HepG2 (cell line): ENCODE results near the gene CEP104. TPM values are rescaled to one million over a fixed set of nuclear protein-coding genes. Genes with fewer than 3 reads are reported as not detected.
A peak's percentile ranks its signal among the peaks of the same experiment; 100 is the strongest.

Experiments used
- ATAC-seq: fragments of 200-7000 bp; cut with Tn5 transposase; 3 replicates; pipeline ENCODE4 v1.9.1; 2020; ENCODE audit warnings: mild to moderate bottlenecking, moderate library complexity
- BruUV-seq: library from RNA; stranded (reverse); fragments of 400-500 nt; replicated peaks from 2 replicates; lab custom pipeline; 2021; lab: Mats Ljungman, UMichigan
- CTCF ChIA-PET: fragments of 300-600 bp; formaldehyde crosslinking; extraction: SDS; loops from one replicate; lab custom pipeline; 2021; ENCODE audit warnings: low total read pairs, inconsistent platforms, low intra/inter-chr PET ratio; lab: Yijun Ruan, JAX
- POLR2A ChIA-PET: fragments of 350-600 bp; sonication (Branson Sonifier 250); formaldehyde crosslinking; loops from one replicate; lab custom pipeline; 2020; ENCODE audit warnings: antibody characterized with exemption, inconsistent platforms; lab: Yijun Ruan, JAX
- DNase-seq: peaks from one replicate; pipeline ENCODE4 v3.0.0-alpha.2; 2015; ENCODE audit warnings: low spot score
- FAIRE-seq: peaks from 3 replicates; lab custom pipeline; 2011; peaks lifted over from hg19 to GRCh38; lab: Jason Lieb, UNC
- H2AFZ ChIP-seq: one replicate; pipeline ENCODE4 v1.6.1; 2011; ENCODE audit warnings: low read length, inconsistent platforms
- H3K27ac ChIP-seq: fragments of 300-600 bp; 3 replicates; pipeline ENCODE4 v1.8.0; 2011; ENCODE audit warnings: mixed run types, mild to moderate bottlenecking, mixed read lengths, low read length, inconsistent platforms; ENCODE audit not compliant: insufficient read depth; ENCODE audit errors: extremely low read length
- H3K27me3 ChIP-seq, 2 experiments: fragments of 200-600 bp in 1 of 2; 2 replicates in 1 of 2; 3 replicates in 1 of 2; pipeline versions ENCODE4 v1.6.0 to v1.8.0; 2011; ENCODE audit warnings: low read length in 2 of 2, mild to moderate bottlenecking in 2 of 2, moderate library complexity in 2 of 2, inconsistent platforms in 1 of 2; ENCODE audit not compliant: insufficient read depth in 2 of 2, control insufficient read depth in 1 of 2
- H3K36me3 ChIP-seq, 2 experiments: fragments of 200-600 bp in 1 of 2; replicated peaks in 1 of 2; 2 replicates in 1 of 2; 3 replicates in 1 of 2; pipeline versions ENCODE4 v1.5.1 to v1.8.0; 2011; ENCODE audit warnings: low read length in 2 of 2, inconsistent platforms in 1 of 2; ENCODE audit not compliant: insufficient read depth in 2 of 2, control insufficient read depth in 1 of 2
- H3K4me1 ChIP-seq: 2 replicates; pipeline ENCODE4 v1.5.1; 2012; ENCODE audit warnings: low read length, inconsistent platforms; ENCODE audit not compliant: insufficient read depth
- H3K4me2 ChIP-seq: 2 replicates; pipeline ENCODE4 v1.6.0; 2011; ENCODE audit warnings: low read depth, low read length, inconsistent platforms
- H3K4me3 ChIP-seq, 3 experiments: fragments of 200-600 bp in 1 of 3; sonication (generic), shearing (Covaris generic) in 1 of 3; replicated peaks in 1 of 3; 2 replicates each; pipeline ENCODE4 v1.5.1; 2011 to 2016; ENCODE audit warnings: low read length in 3 of 3, inconsistent platforms in 2 of 3, low read depth in 2 of 3, mild to moderate bottlenecking in 2 of 3, control low read depth in 1 of 3, mixed read lengths in 1 of 3; ENCODE audit not compliant: insufficient read depth in 1 of 3
- H3K79me2 ChIP-seq: one replicate; pipeline ENCODE4 v1.6.1; 2011; ENCODE audit warnings: low read length, inconsistent platforms; ENCODE audit not compliant: insufficient read depth
- H3K9ac ChIP-seq: 2 replicates; pipeline ENCODE4 v1.6.0; 2011; ENCODE audit warnings: mild to moderate bottlenecking, low read depth, low read length, inconsistent platforms; ENCODE audit not compliant: insufficient read depth
- H3K9me3 ChIP-seq: 2 replicates; pipeline ENCODE4 v1.5.1; 2012; ENCODE audit warnings: mild to moderate bottlenecking, low read length
- H4K20me1 ChIP-seq: 2 replicates; pipeline ENCODE4 v1.6.0; 2011; ENCODE audit warnings: inconsistent platforms, mild to moderate bottlenecking, low read length, moderate library complexity; ENCODE audit not compliant: insufficient read depth
- ATF7 ChIP-seq, 2 experiments: fragments of 450-650 bp in 1 of 2; sonication (generic) in 1 of 2; formaldehyde crosslinking in 1 of 2; IDR thresholded peaks; 2 replicates each; pipeline versions ENCODE4 v1.4.0 to v1.6.1; 2016 to 2020; ENCODE audit warnings: antibody characterized with exemption in 1 of 2, mild to moderate bottlenecking in 1 of 2, missing genetic modification reagents in 1 of 2
- DNMT1 ChIP-seq: sonication (generic); formaldehyde crosslinking; IDR thresholded peaks from 2 replicates; pipeline ENCODE4 v1.5.1; 2020; ENCODE audit warnings: mild to moderate bottlenecking, missing genetic modification reagents
- EEA1 ChIP-seq: sonication (generic); formaldehyde crosslinking; IDR thresholded peaks from 2 replicates; pipeline ENCODE4 v1.5.1; 2020; ENCODE audit warnings: mild to moderate bottlenecking, missing genetic modification reagents, borderline replicate concordance
- GTF3A ChIP-seq: sonication (generic); formaldehyde crosslinking; conservative IDR thresholded peaks from 2 replicates; pipeline ENCODE4 v1.4.0; 2020; ENCODE audit warnings: mild to moderate bottlenecking, missing genetic modification reagents
- HINFP ChIP-seq: sonication (generic); formaldehyde crosslinking; IDR thresholded peaks from 2 replicates; pipeline ENCODE4 v1.4.0; 2020; ENCODE audit warnings: low read depth, mild to moderate bottlenecking, missing genetic modification reagents
- HMG20B ChIP-seq: conservative IDR thresholded peaks from 2 replicates; pipeline ENCODE4 v1.6.1; 2016; ENCODE audit warnings: missing genetic modification reagents, missing compliant biosample characterization
- TSC22D2 ChIP-seq: sonication (generic); formaldehyde crosslinking; IDR thresholded peaks from 2 replicates; pipeline ENCODE4 v1.5.1; 2020; ENCODE audit warnings: missing genetic modification reagents, mild to moderate bottlenecking, borderline replicate concordance
- XBP1 ChIP-seq: sonication (generic); formaldehyde crosslinking; IDR thresholded peaks from 2 replicates; pipeline ENCODE4 v1.5.0; 2020; ENCODE audit warnings: missing genetic modification reagents
- ZBTB8A ChIP-seq: sonication (generic); formaldehyde crosslinking; IDR thresholded peaks from 2 replicates; pipeline ENCODE4 v1.4.0; 2020; ENCODE audit warnings: mild to moderate bottlenecking, low read depth, missing genetic modification reagents, borderline replicate concordance
- ZFX ChIP-seq: sonication (generic); formaldehyde crosslinking; IDR thresholded peaks from 2 replicates; pipeline ENCODE4 v1.4.0; 2020; ENCODE audit warnings: mild to moderate bottlenecking, low read depth, missing genetic modification reagents, moderate library complexity
- ZNF367 ChIP-seq: sonication (generic); formaldehyde crosslinking; IDR thresholded peaks from 2 replicates; pipeline ENCODE4 v1.4.0; 2020; ENCODE audit warnings: missing genetic modification reagents, borderline replicate concordance
- ZNF44 ChIP-seq: sonication (generic); formaldehyde crosslinking; IDR thresholded peaks from 2 replicates; pipeline ENCODE4 v1.5.1; 2020; ENCODE audit warnings: mild to moderate bottlenecking, missing genetic modification reagents
- ZNF512B ChIP-seq: sonication (generic); formaldehyde crosslinking; IDR thresholded peaks from 2 replicates; pipeline ENCODE4 v1.5.1; 2020; ENCODE audit warnings: missing genetic modification reagents, mild to moderate bottlenecking, borderline replicate concordance
- ZNF616 ChIP-seq: sonication (generic); formaldehyde crosslinking; IDR thresholded peaks from 2 replicates; pipeline ENCODE4 v1.5.0; 2020; ENCODE audit warnings: low read depth, mild to moderate bottlenecking, missing genetic modification reagents
- ZNF670 ChIP-seq: sonication (generic); formaldehyde crosslinking; IDR thresholded peaks from 2 replicates; pipeline ENCODE4 v1.8.0; 2022; ENCODE audit warnings: mild to moderate bottlenecking, missing genetic modification reagents, borderline replicate concordance
- WGBS: methylation state at CpG from one replicate; pipeline ENCODE4 v1.1.6; 2017; ENCODE audit warnings: low lambda C conversion rate; 5-methylcytosine and 5-hydroxymethylcytosine counted together
- in situ Hi-C: cut with HindIII; loops from 2 replicates; pipeline ENCODE4 v1.10.0; 2017; ENCODE audit warnings: low pct_unique_long_range_greater_than_20kb; ENCODE audit not compliant: extremely low pct_ligation_motif_present
- intact Hi-C: fragments of 100-400 bp; cut with micrococcal nuclease; formaldehyde crosslinking; loops from one replicate; pipeline ENCODE4 v1.10.0; 2022; ENCODE audit not compliant: unreplicated experiment
- polyA plus RNA-seq, 8 experiments: library from polyadenylated mRNA; depleted of rRNA in 3 of 8; stranded (reverse) in 7 of 8; unstranded in 1 of 8; fragments of >200 nt; fragmentation: Illumina TruSeq in 4 of 8; extraction: Trizol in 4 of 8; gene quantifications; 2 replicates each; pipeline versions ENCODE4 v1.2.1 to v1.2.3, GENCODE V29; 2011 to 2016; ENCODE audit warnings: low read depth in 4 of 8, missing spikeins in 1 of 8, mixed read lengths in 1 of 8; ENCODE audit not compliant: insufficient read depth in 1 of 8
- total RNA-seq, 5 experiments: library from RNA; depleted of rRNA; stranded (reverse); fragments of >200 nt; fragmentation: Illumina TruSeq; extraction: Trizol; gene quantifications; 2 replicates each; pipeline ENCODE4 v1.2.3, GENCODE V29; 2016; ENCODE audit warnings: low read depth in 1 of 5

The CEP104 gene
- total and polyA plus RNA-seq, 2 of the 13 experiments (the other 11 are each of a cell fraction or from before 2014, with no cell fraction given) = 20.4 to 30.1 TPM

GRCh38 chr1:3811595-3811911 is 45.5 kb downstream of the CEP104 start:
- no peak overlapping the region; the same call in 1 of the 2 replicates for H3K9ac ChIP-seq
- ChIA-PET POLR2A (no interaction called here), CTCF (no interaction called here)
- no peak overlapping the region for H2AFZ ChIP-seq
- ATAC-seq (no peak), FAIRE-seq (no peak), DNase-seq (no peak)
- no peaks in the 10 kb centered on the region for H3K9me3 ChIP-seq
- intact Hi-C loops (no loop called here), in situ Hi-C loops (no loop called here)
- H3K4me1 ChIP-seq = peaks cover 22% of the 10 kb centered on the region
- H3K27ac ChIP-seq = no peak overlapping the region
- 0% methylated on average over 2 of the region's 2 CpGs for WGBS
- TF ChIP-seq XBP1 (CRISPR knock-in tag) (no peak), HINFP (CRISPR knock-in tag) (no peak), TSC22D2 (CRISPR knock-in tag) (no peak), GTF3A (CRISPR knock-in tag) (no peak), DNMT1 (CRISPR knock-in tag) (no peak), ZNF512B (CRISPR knock-in tag) (no peak), ZNF670 (CRISPR knock-in tag) (no peak), ZNF616 (CRISPR knock-in tag) (no peak), ZNF44 (no peak), ATF7 (IDR thresholded peaks at IDR 0.05) (no peak), ATF7 (CRISPR knock-in tag; IDR thresholded peaks at IDR 0.05) (no peak), ZFX (CRISPR knock-in tag) (no peak), EEA1 (CRISPR knock-in tag) (no peak), ZNF367 (CRISPR knock-in tag) (no peak), HMG20B (CRISPR knock-in tag) (no peak), ZBTB8A (CRISPR knock-in tag) (no peak)
- no TSS peak for BruUV-seq
- H3K27me3 ChIP-seq = no peaks in the 10 kb centered on the region
- peak overlapping the region; percentile 63 for H3K4me2 ChIP-seq
- H3K4me3 ChIP-seq = peak overlapping the region in 1 of 3 experiments; percentile 37; a peak in 1 of 6 replicates
- no peaks in the 10 kb centered on the region for H4K20me1 ChIP-seq
- H3K79me2 ChIP-seq = no peaks in the 10 kb centered on the region
- H3K36me3 ChIP-seq = peaks cover 1 to 4% of the 10 kb centered on the region in 2 experiments; a peak in 1 of 5 replicates
